Right renal cortex interstitium (tissue), 3 donors: ENCODE data around the gene CECR2. TPM values are rescaled to one million over a fixed set of nuclear protein-coding genes. Genes with fewer than 3 reads are reported as not detected.
"Not testable (repeated sequence)": the region's sequence is repeated elsewhere in the genome, so short reads cannot be mapped to it uniquely, and the experiment has no call there.

ENCODE experiments used
- DNase-seq, 3 donors: peaks; one replicate each; pipeline ENCODE4 v3.0.0-alpha.2; 2013; ENCODE audit warnings: low read depth in 3 of 3, low spot score in 2 of 3
- polyA plus RNA-seq, 3 donors: library from polyadenylated mRNA; unstranded; fragments of 120-200 nt; gene quantifications; one replicate each; pipeline ENCODE4 v1.2.1, GENCODE V29; 2013; ENCODE audit not compliant: insufficient read length in 3 of 3

The CECR2 gene
- polyA plus RNA-seq, 3 donors = 10.5 to 10.9 (median 10.5) TPM

DNA sequence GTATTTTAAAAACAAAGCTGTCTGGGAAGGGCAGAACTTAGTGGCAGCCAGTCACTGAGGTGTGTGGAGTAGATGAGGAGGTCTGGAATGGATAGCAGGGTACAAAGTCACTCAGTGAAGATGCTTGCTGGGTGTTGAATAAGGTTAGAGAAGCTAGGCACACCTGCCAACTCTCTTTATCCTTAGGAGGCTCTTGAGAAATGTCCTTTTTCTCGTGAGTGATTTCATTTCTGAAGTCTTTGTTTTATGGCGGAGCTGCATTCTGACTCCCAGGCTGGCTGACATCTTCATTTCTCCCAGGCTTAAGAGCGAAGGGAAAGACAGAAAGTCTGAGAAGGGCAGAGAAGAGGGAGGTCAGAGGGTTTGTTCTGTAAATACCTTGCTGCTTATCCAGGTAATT is 31.0 kb downstream of the CECR2 start:
- DNase-seq = no peak

DNA sequence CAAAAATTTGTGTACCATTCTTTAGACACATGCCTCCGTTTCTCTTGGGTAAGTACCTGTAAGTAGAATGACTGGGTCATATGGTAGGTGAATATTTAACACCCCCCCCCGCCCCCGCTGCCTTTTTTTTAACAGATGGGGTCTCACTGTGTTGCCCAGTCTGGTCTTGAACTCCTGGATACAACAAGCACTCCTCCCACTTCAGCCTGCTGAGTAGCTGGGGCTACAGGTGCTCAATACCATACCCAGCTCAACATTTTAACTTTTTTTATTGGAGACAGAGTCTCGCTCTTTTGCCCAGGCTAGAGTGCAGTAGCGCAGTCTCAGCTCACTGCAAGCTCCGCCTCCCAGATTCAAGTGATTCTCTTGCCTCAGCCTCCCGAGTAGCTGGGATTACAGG is 32.5 kb downstream of the CECR2 start:
- no peak for DNase-seq

DNA sequence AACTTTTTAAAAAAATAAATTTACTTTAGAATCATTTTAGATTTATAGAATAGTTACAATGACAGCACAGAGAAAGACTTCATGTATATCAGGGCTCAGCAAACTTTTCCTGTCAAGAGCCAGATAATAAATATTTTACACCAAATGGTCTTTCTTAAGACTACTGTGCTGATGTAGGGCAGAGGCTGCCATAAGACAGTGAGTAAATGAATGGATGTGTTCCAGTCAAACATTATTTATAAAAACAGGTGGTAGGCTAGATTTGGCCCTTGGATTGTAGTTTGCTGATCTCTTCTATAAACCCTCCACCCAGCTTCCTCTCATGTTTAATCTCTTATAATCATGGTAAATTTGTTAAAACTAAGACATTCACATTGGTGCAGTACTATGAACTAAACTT is 33.0 kb downstream of the CECR2 start:
- DNase-seq = no peak

DNA sequence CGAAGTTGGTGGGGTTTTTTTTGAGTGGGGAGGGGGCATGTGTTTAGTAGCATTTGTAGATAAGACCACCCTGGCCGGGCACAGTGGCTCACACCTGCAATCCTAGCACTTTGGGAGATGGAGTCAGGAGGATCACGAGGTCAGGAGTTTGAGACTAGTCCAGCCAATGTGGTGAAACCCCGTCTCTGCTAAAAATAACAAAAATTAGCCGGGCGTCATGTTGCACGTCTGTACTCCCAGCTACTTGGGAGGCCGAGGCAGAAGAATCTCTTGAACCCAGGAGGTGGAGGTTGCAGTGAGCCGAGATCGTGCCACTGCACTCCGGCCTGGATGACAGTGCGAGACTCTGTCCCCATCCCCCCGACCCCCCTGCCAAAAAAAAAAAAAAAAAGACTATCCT is 34.6 kb downstream of the CECR2 start:
- DNase-seq = no peak

DNA sequence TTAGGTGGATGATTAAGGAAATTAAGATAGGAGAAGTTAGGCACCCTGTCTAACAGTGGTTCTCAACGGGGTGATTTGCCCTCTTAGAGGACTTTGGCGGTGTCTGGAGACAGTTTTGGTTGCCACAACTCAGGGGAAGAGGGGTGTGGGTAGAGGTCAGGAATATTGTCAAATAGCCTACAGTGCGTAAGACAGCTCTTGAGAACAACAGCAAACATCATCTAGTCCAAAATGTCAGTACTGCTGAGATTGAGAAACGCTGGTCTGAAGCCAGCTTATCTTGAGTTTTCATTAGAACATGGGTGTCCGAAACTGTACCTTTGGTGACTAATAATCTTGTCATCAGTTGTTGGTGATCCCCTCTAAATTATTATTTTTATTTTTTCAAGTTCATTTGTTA is 38.4 kb downstream of the CECR2 start:
- DNase-seq = no peak

DNA sequence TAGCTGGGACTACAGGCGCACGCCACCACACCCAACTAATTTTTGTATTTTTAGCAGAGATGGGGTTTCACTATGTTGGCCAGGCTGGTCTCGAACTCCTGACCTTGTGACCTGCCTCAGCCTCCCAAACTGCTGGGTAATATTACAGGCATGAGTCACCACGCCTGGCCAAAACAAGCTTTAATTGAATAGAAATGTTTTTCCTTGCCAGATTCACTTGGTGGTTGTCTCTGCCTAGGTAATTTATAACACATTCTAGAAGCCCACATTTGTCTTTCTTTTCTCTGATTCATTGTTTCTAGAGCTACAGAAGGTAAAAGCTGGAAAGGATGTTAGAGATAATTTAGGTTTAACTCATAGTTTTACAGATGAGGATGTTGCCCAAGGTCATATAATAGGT is 41.3 kb downstream of the CECR2 start:
- no peak for DNase-seq

DNA sequence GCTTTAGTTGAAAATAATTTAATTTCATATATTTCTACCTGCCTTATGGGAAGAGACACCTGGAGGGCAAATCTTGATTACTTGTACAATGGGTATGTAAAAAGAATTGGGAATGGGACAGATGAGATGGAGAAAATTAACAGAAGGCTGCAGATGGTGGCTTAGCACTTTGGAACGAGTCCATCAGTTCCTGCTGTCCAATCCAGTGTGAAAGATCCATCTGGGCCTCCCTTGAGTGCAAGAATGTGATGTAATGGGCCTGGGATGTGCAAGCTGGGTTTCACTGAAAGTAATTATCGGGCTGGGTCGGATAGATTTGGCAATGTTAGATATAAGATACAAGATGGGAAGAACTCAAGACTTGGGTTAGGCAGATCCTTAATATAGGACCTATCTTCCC is 42.0 kb downstream of the CECR2 start:
- DNase-seq = no peak

DNA sequence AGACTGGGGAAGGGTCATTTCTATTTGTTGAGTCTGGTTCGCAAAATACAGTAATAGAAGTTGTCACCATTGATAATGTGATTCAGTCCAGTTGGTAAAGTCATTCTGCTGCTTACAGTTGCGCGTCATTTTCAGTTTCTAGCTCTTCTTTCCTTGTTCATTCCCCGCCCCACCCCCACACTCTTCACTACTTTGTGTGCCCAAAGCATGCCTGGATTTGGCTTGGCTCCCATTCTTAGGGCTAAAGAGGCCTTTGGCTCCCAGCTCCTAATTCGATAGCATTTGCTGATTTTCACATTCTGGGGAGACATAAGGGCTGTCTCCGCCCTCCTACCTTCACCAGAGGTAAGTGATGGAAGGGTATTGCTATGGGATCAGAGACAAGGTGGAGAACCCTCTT is 43.0 kb downstream of the CECR2 start:
- DNase-seq = no peak

DNA sequence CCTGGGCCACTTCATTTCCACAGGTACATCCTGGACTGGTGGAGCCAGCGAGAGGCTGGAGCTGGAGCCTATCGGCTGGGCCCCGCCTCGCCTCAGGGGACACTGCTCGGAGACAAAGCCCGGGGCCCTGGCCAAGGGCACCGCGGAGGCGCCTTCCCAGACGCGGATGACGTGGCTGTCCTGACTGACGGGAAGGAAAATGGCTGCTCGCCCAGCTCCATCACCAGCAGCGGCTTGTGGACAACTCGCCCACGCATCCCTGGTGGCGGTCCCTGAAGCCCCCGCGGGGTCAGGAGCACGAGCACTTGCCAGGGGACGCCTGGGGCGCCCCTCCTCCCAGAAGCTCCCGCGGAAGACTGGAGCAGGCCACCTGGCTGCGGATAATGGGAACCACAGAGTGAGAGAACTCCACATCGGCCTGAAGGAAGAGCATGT is 49.6 kb downstream of the CECR2 start:
- no peak for DNase-seq

DNA sequence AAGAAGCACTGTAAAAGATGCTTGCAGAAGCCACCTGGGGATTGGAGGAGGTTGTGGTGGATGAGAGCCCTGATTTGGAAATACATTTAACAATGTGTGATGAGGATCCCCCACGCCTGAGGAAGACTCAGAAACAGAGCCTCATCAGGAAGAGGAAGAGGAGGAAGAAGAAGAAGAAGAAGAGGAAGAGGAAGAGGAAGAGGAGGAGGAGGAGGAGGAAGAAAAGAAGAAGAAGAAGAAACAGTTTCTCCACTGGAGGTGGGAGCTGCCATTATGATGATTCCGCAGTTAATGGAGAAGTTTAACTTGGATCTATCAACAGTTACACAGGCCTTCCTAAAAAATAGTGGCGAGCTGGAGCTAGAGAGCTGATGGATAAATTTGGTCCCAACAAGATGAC is 50.1 kb downstream of the CECR2 start:
- no peak for DNase-seq

DNA sequence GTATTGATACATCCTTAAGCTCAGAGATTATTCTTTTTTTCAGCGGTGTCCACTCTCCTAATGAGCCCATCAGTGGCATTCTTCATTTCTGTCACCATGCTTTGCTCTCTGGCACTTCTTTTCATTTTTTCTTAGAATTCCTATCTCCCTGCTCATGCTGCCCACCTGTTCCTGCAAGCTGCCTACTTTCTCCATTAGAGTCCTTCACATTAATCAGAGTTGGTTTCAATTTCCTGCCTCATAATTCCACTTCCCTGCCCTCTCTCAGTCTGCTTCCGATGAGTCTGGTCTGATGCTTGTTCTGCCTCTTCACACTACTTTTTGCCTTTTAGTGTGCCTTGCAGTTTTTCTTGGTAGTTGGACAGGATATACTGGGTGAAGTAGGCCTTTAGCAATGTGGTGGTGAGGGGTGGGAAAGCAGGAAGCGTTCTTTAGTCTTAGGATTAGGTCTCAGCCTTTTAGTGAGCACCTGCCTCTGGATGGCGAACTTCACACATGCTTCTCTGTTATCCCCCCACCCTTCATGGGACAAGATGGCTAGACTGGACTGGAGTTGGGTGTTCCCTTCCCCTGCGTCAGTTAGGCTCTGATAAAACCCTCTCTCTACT is 53.6 kb downstream of the CECR2 start:
- DNase-seq = no peak

DNA sequence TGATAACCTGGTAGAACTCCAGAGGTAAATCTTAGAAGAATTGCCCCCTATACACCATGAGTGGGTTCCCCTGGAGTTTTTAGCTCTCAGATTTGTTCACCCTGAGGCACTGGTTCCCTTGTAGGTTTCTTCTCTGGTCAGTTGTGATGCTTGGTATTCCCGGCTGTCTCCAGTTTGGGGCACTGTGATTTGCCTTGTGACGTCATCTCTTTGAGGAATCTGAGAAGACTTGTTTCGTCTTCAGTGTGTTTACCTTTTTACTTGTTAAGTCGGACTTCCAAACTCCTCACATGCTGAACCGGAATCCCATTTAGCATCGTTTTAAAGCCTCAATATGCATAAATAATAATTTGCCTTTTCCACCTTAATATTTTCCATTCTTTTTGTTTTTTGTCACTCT is 54.4 kb downstream of the CECR2 start:
- DNase-seq = no peak

DNA sequence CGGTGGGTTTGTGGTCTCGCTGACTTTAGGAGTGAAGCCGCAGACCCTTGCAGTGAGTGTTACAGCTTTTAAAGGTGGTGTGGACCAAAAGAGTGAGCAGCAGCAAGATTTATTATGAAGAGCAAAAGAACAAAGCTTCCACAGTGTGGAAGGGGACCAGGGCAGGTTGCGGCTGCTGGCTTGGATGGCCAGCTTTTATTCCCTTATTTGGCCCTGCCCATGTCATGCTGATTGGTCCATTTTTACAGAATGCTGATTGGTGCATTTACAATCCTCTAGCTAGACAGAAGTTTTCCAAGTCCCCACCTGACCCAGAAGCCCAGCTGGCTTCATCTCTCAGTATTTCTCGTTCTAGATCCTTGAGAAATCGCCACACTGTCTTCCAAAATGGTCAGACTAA is 58.3 kb downstream of the CECR2 start:
- DNase-seq = not testable (repeated sequence)

DNA sequence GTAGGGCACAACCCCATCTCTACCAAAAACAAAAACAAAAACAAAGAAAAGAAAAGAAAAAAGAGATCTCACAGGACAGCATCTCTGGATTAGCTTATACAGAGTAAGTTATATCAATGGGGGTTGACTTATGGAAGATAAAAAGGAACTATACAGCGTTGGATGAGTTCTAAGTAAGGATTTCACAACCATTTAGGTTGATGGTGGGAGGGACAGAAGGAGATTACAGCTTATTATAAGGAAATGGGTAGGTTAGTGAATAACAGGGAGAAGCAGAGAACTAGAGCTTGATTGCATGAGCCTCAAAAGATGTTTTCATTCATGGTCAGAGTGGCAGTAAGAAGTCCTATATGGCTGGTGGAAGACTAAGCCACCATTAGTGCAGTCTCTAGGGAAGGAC is 60.3 kb downstream of the CECR2 start:
- no peak for DNase-seq

DNA sequence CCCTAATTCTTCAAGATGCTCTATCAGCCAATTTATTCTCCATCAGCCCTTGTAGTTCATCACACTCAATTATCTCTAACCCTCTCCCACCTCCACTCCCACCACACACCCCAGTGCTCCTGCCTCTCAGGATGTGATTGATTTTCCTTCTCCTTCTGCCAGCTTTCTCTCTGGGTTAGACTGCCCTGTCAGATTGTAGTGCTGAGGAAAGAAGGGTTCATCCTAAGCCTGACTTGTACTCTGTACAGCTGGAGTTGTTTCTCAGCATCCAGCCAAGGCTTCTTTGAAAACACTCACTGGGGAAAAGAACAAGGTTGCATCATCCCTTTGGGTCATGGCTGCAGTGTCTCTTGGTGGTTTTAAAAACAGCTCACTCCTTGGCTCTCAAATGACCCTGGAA is 61.2 kb downstream of the CECR2 start:
- DNase-seq = no peak

DNA sequence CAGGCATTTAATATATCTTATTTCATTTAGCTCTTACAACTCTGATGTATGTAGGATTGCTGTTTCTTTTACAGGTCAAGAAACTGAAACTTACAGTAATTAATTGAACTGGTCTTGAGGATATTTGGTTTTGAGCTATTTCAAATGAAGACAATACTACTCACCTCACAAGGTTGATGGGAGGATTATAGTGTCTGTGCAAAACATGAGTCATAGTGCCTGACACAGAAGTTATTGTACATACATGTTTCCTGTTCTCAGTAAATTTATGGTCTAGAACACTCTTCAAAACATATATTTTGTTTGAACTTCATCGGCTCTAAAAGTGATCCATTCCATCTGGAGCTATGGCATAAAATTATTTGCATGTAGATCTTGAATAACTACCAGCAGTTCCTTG is 61.9 kb downstream of the CECR2 start:
- no peak for DNase-seq

DNA sequence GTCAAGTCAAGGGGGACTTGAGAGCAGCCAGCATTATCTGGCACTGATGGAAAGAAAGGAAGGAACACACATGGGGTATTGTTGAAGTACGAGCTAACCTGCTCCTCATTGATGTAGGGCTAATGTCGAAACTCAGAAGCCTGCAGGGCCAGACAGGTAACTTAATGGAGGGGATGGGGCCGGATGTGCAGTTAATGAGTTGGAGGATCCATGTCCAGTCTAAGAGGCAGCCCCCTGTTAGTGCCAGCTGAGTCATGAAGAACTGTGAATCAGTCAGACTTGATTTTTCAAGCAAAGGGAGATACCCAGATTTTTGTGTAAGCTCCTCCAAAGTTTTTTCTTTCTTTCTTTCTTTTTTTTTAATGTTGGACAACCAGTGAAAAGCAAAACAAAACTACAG is 65.6 kb downstream of the CECR2 start:
- DNase-seq = no peak

DNA sequence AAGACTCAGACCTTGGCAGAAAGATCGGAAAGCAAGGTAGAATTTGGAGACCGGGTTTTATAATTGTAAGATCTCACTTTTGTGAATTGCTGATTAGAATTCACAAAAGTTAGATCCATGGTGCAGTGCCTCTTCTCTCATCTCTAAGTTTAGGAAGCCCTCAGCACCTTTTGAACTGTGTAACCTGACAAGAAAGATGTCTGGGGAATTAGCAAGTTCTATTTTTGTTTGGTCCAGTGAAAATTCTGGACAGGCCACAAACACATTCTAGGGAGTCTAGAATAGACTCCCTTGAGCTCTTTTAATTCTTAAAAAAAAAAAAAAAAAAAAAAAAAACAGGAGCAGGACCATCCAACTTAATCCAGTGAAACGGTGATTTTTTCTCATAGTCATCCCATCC is 66.1 kb downstream of the CECR2 start:
- DNase-seq = no peak

DNA sequence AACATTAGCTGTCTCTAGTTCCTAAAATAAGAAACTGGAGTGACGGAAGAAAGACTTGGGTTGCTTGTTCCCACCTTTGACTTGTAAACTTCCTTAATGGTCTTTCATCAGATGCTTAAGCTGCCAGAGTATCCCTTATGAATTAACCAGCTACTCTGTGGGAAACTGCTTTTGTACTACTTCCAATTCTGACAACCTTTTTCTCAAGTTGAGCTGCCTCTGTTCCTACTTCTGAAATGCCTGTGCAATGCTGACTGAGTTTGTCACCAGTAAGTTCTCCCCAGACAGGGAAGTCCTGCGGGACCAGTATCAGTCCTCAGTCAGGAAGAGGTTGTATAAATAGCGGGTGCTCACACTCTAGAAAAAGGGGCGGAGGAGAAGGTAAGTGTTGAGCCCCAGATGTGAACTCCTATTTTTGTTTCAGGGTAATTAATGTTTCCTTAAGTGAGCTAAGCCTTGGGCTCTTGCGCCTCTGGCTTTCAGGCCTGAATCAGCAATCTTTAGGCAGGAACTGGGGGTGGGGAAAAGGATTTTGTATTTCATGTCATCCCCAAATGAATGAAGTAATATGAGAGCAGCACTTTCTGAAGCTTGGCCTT is 67.2 kb downstream of the CECR2 start:
- DNase-seq = no peak

DNA sequence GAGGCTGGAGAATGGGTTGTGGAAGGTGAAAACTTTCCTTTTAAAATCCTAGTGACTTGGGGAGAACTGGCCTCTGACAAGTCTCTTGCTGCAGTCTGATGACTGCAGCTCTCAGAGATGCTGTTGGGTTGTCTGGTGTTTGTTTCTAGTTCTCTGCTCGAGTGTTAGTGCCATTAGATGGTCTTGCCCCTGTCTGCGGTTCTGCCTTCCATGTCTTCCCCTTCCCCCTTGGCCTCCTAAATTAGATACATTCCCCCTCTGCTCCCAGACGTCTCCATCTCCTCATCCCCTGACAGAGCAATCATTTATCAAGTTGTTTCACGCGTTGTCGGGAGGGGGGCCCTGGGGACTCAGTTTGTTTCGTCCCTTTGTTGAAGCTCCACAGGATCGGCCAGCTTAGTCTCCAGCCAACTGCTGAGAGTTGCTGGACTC is 67.7 kb downstream of the CECR2 start:
- no peak for DNase-seq

DNA sequence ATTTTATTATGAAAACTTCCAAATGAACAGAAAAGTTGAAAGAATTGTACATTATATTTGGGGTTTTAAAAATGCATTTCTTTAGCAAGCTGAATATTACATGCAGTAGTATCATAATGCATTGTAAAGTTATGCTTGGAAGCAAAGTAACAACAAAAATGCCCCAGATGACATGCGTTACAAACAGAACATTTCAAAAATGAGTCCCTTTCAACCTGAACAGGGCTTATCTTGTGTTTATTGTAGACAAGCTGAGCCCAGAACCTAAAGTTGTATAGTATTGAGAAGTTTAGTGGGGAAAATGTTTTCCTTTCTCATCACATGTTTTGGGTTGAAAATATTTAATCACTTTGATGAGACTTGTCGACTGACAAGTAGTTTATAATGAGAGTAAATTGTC is 68.8 kb downstream of the CECR2 start:
- no peak for DNase-seq

DNA sequence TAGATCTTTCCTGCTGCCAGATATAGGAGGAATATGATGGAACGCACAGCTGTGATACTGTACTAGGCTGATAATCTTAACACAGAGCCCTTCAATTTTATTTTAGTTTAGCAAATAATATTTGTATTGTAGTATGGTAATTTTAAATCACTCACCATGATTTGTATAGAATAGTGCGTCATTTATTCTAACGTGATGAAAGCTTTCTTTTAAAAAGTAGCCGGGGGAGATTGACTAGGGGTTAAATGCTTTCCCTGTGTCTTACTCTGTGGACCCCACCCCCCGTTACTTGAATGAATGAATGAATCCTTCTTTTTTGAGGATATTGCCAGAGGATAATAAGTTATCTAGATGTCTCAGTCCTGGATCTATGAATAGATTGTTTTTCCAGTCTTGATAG is 72.1 kb downstream of the CECR2 start:
- no peak for DNase-seq
